NCI-H2196 (cell line): ENCODE measurements around the gene C8B.

Experiments
- DNase-seq: peaks from one replicate; lab custom pipeline; 2025; ENCODE audit not compliant: unreplicated experiment; lab: John Stamatoyannopoulos, UW

C8B gene

DNA sequence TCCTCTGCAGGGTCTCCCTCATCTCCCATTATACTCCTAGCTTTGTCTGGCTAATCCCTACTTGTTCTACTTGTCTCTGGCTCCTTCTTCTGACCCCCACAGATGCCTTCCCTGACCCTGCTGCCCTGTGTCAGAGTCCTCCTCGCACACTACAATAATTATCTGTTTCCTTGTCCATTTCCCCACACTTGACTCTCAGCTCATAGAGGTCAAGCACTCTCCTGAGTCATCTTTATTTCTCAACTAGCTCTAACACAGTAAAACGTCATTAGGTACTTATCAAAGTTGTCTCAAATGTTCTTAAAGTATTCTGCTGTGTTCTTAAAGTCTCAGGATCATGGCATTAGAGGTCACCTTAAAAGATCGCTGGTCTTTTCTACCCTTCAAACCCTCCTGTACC is 64.1 kb downstream of the C8B start:
- DNase-seq, result no peak

DNA sequence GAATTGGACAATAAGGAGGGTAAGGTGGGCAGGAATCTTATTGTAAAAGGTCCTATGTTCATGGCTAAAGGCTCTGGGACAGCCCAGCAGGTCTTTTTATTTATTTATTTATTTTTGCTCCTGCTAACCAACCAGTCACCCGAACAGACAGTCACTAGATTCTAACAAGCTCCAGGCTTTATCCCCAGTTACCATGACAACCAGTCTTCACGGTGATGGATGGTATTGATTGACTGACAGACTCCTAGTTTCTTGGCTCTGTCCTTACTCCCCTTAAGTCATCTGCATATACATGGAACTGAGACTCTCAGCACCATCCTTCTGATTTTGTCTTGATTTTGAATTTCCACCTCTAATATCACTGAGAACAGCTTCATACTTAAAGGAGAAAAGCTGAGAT is 66.9 kb downstream of the C8B start:
- DNase-seq, result no peak

- no peak for DNase-seq
Observed at GRCh38 chr1:56898005-56898373, 67.8 kb downstream of the C8B start.

DNA sequence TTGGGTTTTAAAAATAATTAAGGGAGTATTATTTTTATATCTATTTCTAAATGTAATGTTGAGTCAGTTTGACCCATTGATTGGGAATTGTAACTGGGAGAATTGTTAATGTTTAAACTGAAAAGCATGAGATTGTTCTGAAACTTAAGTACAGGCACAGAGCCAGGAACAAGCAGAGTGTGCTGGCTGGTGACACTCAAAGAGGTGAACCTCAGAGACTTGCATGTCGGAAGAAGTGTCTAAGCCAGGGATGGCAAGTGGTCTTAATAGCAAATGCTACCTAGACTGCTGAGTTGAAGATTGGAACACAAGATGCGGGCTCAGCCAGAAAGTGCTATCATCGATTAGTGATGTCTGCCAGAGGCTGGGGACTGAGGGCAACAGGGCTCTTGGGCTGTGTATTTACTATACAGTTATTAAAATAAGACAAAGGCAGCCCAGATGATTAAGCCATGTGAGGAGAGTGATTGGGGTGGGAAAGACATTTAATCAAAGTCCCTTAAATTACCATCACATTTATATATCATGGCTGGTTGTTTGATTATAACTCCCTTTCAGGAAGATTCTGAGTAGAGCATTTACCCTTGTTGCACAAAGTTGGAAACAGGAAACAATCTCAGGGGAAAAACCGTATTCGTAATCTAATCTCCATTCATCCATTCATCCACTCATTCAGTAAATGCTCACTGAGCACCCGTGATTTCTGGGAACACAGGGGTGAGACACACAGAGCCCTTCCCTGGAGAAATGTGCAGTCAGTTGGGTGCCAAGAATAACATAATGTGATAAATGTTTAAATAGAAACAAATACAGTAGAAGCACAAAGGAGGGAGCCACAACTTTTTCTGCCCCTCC is 68.4 kb downstream of the C8B start:
- no peak for DNase-seq

GRCh38 chr1:56894014-56894413 is 71.8 kb downstream of the C8B start:
- DNase-seq, result no peak

- DNase-seq, result no peak
Observed at GRCh38 chr1:56890229-56890628, 75.6 kb downstream of the C8B start.

DNA sequence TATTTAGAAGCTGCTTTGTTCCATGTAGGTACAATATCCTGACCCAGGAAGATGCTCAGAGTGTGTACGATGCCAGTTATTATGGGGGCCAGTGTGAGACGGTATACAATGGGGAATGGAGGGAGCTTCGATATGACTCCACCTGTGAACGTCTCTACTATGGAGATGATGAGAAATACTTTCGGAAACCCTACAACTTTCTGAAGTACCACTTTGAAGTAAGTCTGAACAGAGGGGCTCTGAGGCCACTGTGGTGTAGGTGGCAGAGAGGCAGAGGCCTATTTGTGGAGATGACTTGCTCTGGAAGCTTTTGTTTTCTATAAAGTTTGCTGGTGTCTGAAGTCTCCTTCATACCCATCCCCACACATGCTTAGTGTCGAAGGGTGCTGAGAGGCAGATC is 84.4 kb downstream of the C8B start:
- DNase-seq, result no peak

DNA sequence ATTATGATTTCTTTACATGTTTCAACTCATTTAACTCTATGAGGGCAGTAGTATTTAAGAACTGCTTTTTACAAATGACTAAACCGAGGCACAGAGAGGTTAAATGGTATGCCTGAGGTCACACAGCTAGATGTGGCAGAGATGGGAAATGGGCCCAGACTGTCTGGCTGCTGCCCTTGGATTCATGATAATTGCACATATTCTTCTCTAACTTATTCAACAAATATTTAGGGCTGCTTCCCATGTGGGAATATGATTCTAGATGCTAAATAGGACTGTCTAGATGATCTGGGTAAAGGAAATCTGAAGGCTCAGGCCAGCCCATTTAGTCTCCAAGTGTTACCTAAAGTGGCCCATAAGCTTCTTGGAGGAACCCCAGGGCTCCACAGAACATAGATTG is 85.0 kb downstream of the C8B start:
- DNase-seq, result no peak
